Tongue (tissue), 2 donors: ENCODE measurements around the gene FARP1. TPM values are rescaled to one million over a fixed set of nuclear protein-coding genes. Genes with fewer than 3 reads are reported as not detected.
A peak's percentile ranks its signal among the peaks of the same experiment; 100 is the strongest.

Source experiments
- DNase-seq: peaks from one replicate; pipeline ENCODE4 v3.0.0-alpha.2; 2015
- total RNA-seq: library from RNA; depleted of rRNA; stranded (reverse); fragments of >200 nt; gene quantifications from one replicate; pipeline ENCODE4 v1.2.3, GENCODE V29; 2014

FARP1 gene
- total RNA-seq, 1 donor from 2014 or later = 42.4 TPM

- peak; percentile 53 for DNase-seq
These were observed 1.1 kb upstream of the FARP1 start for GRCh38 chr13:98141509-98142379.

GRCh38 chr13:98143157-98143553, 261 bp downstream of the FARP1 start:
- peak; percentile 72 for DNase-seq

DNA sequence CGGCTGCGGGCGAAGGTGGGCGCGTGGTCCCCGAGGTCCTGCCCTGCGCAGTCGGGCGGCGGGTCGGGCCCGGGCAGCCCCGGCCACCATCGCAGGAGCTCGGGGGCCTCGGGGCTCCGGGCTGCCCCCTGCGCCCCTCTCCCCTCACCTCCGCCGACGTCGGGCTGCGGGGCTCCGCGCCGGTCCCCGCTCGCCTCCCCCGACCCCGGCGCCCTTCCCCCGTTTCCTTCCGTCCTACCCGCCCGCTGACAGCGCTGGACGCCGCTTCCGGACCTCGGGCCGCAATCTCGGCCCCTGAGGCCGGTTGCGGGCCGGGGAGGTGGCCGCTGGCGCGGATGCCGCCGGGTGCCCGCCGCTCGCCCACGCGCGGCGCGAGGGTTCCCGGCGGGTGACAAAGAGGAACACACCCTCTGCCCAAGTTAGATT, 720 bp downstream of the FARP1 start:
- no peak for DNase-seq

DNA sequence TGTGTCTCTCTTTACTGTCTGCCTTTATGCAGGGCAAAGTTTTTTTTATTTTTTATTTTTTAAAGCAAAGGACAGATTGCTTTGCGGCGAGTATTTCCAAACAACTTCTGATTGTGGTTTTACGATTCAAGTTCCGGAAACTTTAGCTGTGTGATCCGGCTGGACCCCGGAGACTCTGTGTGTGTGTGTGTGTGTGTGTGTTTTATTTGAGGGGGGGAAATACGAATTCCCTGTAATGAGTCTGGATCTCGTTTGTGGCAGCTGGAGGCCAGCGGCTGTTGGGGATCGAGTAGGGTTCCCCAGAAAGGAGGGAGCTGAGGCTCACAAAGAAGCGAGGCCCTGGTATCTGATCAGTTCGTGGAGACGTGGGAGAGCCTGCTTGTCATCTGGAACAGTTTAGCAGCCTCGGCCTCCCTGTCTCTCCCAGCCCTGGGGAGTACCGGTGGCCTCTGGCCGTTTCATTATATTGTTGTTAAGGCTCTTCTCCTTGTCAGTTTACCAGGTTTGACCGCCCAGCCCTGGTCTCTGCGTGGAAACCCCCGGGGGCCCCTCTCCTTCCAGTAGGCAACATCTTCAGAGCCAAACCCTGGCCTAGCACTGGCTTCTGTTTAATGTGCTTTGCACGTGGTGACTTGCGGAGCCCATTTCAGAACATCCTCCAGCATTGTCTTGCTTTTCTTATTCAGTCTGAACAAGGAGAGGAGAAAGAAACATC, 1.3 kb downstream of the FARP1 start:
- DNase-seq = peak; percentile 56

DNA sequence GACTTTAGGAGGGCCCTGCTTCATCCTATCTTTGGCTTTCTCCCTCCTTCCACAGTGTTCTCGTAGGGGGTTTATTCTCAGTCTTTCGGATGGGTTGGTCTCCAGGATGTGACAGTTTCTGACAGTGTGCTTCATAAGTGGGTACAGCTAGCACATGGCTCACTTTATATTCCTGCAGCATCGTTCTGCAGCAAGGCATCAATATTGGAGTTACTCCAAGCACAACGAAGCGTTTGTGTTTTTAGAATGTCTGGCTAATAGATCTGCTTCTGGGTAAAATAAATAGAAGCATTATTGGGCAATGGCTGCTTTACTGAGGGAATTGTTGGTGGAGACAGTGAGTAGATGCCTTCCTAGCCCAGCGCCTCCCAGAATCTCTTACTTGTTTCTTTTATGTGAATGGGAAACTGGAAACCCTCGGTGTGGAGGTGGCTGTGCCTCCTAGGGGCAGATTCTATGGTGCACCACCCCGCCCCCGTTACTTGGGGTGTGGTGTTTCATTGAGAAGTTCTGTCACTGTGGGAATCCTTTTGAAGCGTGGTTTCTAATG, 2.0 kb downstream of the FARP1 start:
- DNase-seq = peak; percentile 54

DNA sequence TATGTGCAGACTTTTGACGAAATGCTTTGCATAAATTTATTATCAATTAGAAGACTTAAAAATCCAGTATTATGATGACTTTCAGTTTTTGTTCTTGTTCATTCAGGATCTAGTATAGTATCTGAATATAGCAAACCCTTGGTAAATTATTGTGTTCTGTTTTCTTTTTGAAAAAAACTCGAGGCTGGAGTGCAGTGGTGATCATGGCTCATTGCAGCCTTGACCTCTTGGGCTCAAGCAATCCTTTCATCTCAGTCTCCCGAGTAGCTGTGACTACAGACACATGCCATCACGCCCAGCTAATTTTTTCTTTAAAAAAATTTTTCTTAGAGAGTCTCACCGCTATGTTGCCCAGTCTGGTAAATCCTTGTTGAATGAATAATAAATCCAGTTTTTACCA, 4.6 kb downstream of the FARP1 start:
- no peak for DNase-seq

DNA sequence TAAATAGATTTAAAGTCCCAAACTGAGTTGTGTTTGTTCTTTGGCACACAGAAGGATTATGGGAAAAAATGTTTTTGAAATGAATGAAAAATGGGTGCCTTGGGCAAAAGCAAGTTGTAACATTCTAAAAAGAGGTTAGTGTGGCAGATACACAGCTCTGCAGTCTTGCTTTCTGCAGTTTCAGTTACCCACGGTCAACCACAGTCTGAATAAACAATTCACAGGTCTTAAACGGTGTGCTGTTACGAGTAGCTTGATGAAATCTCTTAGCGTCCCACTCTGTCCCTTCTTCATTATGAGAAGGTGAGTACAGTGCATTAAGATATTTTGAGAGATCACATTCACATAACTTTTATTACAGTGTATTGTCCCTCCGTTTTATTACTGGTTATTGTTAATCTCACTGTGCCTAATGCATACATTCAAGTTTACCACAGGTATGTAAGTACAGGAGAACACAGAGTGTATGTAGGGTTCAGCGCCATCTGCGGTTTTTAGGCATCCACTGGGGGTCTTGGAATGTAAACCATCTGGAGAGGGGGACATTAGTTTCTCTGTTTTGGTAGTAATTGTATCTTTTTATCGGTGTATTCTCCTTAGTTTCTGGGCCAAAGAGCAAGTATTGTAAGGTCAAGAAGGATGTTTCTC, 8.1 kb downstream of the FARP1 start:
- no peak for DNase-seq

GRCh38 chr13:98155475-98156109, 12.7 kb downstream of the FARP1 start:
- DNase-seq = peak; percentile 60

DNA sequence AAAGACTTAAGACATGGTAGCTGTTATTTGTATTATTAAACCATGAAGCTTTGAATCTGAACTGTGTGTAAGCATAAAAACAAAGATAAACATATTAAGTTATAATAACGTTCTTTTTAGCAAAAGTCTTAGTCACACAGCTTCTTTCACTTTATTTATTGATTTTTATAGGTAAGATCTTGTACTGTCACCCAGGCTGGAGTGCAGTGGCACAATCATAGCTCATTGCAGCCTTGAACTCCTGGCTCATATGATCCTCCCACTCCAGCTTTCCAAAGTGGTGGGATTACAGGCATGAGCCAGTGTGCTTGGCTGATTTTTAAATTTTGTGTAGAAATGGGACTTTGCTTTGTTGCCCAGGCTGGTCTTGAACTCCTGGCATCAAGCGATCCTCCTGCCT, 13.4 kb downstream of the FARP1 start:
- DNase-seq = no peak

DNA sequence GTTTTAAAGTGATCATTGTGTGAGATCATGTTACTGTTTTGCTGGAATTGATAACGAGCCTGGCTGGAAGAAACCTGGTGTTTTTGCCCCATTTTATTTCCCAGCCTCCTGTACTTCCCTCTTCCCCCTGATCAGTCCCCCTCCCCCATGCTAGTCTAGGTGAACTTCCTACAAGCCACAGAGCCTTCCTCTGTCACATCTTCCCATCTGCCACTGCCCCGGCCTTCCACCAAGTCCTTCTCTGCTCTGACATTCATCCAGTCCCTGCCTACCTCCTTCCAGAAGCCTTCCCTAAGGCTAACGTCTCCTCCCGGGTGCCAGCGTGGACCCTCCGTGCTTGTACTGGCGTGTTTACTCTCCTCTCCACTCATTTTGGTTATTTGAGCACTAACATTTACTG, 14.3 kb downstream of the FARP1 start:
- no peak for DNase-seq

- peak; percentile 19 for DNase-seq
These were observed 14.7 kb downstream of the FARP1 start for GRCh38 chr13:98157609-98158008.

DNA sequence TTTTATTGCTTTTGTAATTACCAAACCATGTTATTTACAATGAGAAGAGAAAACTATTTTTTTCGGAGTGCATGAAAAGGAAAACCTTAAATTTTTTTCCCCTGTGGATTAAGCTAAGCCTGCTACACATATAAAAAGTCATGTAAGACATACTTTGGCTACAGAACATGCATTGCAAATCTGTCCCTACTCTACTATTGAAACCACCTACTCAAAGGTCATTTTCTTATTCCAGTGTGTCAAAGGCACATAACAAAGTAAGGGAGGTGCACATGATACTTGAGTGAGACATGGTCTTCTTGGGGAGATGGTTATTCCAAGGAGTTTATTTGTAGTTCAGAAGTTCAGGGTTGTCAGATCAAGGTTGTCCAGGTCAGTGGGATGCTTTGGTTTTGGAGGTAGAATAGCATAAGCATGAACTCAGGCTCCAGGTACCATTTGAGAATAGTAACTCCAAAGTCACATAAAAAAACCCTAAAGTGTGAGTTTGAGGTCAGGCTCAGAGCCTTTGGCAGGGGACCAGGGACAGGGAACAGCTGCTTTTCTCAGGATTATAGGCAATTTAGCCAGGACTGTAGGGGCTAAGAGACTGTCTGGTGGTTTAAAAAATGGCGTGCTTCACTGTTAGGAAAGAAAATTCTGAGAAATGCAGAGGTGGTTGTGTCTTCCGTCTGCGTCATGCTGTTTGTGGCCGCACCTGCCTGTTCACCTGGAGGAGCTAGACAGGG, 15.4 kb downstream of the FARP1 start:
- peak; percentile 77 for DNase-seq

- no peak for DNase-seq
These were observed 20.0 kb downstream of the FARP1 start for GRCh38 chr13:98162935-98163334.

DNA sequence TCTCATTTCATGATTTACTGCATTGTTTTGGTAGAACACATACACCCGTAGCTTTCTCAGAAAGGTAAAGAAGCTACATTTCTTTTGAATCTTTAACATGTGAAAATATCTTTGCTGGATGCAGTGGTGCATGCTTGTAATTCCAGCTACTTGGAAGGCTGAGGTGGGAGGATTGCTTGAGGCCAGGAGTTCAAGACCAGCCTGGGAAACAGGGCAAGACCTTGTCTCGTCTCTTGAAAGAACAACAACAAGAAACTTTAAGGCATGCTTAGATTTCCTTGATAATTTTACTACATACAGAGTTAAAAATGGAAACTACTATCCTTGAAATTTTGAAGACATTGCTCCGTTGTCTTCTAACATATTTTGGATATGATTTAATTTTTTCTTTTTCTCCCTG, 26.4 kb downstream of the FARP1 start:
- DNase-seq = no peak

GRCh38 chr13:98171900-98172589, 29.2 kb downstream of the FARP1 start:
- peak; percentile 38 for DNase-seq

GRCh38 chr13:98172590-98173422, 29.9 kb downstream of the FARP1 start:
- peak; percentile 66 for DNase-seq

DNA sequence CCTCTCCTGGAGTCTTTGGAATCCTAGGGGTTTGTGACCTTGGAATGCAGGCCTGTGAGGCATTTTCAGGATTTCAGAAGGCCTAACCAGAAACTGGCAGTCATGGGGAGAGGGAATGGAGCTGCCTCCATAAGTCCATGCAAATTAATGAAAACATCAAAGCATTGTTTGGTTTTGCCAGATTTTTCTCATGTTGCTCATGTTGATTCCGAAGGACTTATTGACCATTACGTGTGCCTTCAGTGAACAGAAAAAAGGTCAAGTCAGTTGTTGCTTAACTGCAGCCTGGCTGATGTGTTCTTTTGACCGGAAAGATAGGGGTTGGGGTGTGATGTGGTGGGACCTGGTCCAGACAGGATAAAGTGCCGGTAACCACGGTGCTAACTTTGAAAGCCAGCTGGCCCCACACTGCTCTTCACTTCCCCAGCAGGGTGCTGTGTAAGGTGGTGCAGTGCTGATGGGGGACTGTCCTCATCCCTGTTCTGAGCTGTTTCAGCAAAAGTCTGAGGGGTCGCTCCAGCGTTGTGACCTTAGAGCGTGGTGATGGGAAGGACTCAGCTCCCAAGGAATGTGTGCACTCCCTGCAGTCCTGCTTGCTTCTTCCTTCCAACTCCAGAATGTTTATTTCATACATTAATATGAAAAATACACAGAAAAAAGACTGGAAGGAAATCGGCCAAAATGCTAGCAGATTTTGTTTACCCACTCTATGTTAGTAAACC, 30.7 kb downstream of the FARP1 start:
- DNase-seq = peak; percentile 41

GRCh38 chr13:98174307-98174706, 31.4 kb downstream of the FARP1 start:
- peak; percentile 60 for DNase-seq

DNA sequence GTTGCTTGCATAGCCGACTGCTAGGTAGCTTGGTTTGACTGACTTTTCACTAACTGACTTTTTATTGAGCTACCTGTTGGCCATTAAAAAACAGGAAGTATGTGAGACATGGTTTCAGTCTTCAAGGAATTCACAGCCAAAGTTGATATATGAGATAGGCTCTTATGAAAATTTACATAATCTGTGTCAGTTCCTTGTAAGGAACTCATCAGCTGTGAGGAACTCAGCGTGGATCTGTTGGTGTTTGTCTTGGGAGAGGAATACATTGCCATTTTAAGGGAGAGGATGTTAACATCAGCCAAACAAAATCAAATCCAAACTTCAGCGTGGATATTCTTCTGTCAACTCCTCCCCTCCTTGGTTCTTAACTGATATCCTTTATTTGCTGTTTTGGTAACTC, 32.1 kb downstream of the FARP1 start:
- DNase-seq = no peak
